Measurements from ENCODE around the gene DAB2.

The DAB2 gene

DNA sequence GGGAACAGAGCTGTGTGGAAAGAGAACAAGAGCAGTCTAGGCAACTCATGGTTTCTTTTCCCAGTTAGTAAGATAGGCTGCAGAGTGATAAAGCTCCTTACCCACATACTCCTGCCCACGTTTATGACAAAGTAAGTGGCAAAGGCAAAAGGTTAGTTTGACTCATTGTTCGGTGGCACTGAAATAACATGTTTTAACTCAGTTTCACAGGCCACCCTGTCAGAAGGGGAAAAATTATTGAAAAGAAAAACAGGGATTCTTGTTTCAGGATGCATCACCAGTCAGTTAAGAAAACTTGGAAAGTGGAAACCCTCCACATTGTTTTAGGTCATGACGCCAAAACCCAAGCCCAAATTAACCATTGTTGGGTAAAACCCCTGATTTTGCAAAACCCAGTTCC is 22.3 kb upstream of the DAB2 start:
- DNase-seq = no peak

DNA sequence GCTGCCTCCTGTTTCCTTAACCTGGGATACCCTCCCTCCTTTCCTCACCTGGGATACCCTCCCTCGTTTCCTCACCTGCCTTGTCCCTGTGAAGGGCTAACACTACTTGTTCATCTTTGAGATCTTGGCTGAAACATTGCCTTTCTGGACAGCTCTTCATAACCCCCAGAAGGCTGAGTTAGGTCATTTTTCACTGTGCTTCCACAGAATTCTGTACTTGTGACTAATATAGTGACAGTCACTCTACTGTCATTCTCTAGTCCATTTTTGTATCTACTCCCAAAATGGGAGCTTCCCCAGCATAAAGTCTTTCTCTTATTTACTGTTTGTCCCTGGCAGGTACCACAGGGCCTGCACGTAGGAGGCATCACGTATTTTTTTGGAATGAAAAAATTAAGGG is 21.5 kb upstream of the DAB2 start:
- DNase-seq = no peak

DNA sequence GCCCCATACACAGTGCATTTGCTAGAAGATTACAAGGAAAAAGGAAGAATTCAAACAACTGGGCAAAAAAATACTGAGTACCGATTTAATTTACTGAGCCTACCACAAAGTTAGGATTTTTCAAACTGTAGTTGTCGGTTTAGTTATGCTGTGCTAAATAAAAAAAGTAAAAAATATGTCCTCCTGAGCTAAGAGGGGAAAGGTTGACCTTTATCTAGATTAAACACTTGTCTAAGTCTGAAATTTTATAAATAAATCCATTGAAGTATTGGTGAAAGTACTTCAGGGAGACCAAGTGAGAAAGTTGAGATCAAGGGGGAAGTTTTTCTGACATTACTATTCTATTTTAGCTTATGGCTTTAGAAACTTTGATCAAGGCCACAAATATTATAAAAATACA is 19.1 kb upstream of the DAB2 start:
- no peak for DNase-seq

DNA sequence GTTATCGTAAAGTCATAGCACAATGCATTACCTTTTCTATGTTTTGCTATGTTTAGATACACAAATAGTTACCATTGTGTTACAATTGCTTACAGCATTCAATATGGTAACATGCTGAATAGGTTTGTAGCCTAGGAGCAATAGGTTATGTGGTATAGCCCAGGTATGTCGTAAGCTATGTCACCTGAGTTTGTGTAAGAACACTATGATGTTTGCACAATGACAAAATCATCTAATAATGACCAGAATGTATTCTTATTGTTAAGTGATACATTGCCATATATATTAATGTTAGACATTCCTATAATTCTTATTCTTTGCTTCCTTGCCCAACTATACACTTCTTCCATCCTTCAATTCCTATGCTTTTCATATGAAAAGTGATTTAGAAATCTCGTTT is 18.2 kb upstream of the DAB2 start:
- DNase-seq = no peak

DNA sequence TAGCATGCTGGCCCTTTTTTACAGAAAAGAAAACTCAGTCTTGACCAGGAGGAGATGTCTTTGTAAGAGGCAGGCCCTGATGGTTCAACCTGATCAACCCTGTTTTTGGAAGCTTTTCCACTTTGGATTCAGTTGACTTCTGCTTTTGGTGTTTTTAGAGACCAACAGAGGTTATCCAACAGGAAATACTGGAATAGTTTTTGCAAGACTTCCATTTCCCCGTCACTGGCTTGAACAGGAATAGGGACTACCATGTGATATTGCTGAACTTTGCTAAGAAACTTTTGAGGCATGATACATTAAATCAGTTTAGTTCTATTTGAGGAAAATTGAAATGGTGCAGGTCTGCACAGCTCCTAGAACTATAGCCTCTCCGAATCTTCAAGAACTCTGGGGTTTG is 17.1 kb upstream of the DAB2 start:
- DNase-seq = no peak

DNA sequence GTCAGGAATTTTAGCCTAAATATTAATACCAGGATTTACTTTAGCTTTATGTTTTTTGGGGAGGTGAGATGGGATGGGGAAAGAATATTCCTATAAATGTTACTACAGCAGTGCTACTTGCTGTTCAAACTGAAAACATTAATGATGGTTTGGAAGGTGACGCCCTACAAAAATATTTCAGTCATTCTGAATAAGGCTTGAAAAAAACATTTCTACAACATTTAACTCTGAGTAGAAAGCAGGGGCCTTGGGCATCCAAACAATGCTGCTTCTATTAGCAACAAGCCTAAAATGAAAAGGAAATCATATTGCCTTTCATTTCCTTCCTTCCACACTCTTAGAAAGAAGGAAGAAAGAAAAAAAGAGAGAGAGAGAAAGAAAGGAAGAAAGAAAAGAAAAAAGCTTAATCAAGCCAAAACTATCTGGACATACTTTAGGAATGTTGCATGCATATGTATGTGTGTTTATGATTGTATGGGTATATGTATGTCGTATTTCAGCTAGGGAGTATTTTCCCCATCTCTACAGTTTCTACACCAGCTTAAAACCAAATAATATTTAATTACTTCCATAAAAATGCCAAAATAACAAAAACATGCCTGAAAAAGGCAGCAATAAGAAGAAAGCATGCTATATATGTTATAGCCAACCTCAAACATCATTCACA is 16.3 kb upstream of the DAB2 start:
- DNase-seq = no peak

DNA sequence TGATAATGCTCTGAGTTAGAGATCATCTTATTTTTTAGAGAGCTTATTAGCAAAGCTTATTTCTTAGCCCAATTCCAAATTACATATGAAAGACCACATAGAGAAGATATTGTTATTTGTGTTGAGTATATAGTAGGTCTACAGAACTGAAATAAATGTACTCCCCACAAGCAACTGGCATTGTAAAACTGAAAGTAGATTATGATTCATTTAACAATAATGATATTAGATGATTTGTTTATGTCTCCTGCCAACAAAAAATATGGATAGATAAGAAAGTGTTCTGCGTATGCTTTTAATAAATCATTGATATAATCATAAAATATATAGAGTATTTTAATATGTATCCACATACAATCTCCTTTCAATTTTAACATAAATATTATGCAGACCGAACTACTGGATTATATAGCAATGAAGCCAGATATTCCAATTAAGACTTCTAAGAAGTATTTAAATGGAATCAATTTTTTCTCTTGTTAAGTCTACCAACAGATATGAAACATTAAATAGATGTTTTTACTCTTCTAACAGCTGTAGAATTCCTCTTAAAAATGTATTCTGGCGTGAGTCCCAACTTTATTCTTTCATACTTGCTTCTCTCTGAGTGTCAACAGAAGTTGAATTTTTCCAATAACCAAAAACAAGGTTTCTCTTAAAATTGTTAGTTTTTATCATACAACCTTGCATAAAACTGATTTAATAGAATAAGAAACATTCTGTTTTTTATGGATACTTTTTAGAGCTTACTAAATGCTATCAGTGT is 15.6 kb upstream of the DAB2 start:
- no peak for DNase-seq

DNA sequence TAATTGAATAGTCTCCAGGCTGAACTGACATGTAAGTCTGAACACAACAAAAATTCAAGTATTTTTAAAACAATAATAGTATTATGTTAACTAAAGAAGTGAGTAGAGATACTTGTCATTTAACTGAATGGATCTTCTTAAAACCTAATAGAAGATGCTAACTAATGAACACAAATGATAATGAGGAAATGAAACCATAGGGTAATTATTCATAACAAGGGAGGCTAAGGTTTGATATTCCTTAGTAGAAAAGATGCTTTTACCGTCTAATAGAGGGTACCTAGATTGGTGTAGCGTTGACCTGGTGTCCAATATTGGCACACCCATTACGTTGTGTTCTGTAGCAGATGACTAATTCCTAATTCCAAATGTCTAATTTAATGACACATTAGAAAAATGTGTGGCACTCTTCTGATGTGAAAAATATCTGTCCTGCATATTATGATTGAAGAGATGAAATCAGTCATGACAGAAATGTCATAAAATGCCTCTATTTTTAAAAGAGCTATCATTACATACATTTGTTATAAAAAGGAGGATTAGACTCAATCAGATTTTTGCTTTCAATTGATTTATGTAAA is 14.9 kb upstream of the DAB2 start:
- DNase-seq = no peak

DNA sequence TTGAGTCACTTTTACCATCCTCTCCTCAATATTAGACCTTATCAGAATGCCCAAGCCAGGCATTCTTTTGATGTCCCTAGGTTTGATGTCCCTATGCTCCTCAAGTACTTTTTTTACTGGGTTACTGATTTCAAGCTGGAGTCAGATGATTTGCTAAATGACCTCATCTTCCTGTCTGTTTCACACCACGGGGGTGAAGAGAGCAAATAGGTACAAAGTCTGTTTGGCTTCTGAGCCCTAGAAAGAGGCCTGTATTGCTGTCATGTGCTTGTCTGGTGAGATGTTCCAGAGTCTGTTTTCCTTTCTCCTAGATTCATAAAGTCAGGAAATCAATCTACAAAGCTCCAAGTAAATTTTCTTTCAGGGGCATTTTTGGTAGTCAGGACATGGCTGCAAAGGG is 12.7 kb upstream of the DAB2 start:
- no peak for DNase-seq

DNA sequence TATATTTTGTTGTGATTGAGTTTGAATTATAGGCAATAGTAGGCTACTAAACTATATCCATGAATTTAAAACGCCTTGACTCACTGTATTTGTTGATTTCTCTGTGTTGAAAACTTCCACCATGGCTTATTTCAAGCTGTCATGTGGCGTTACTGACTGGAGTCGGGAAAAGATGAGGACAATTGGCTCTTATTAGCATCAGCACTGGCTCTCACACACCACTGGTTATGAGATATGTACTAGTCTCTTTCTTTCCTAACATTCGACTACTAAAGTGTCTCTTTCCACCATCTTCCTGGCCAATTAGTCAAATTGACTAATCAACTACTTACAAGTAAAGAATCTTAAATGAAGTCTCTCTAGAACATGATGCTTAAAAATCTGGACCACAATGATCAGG is 9.1 kb upstream of the DAB2 start:
- no peak for DNase-seq

DNA sequence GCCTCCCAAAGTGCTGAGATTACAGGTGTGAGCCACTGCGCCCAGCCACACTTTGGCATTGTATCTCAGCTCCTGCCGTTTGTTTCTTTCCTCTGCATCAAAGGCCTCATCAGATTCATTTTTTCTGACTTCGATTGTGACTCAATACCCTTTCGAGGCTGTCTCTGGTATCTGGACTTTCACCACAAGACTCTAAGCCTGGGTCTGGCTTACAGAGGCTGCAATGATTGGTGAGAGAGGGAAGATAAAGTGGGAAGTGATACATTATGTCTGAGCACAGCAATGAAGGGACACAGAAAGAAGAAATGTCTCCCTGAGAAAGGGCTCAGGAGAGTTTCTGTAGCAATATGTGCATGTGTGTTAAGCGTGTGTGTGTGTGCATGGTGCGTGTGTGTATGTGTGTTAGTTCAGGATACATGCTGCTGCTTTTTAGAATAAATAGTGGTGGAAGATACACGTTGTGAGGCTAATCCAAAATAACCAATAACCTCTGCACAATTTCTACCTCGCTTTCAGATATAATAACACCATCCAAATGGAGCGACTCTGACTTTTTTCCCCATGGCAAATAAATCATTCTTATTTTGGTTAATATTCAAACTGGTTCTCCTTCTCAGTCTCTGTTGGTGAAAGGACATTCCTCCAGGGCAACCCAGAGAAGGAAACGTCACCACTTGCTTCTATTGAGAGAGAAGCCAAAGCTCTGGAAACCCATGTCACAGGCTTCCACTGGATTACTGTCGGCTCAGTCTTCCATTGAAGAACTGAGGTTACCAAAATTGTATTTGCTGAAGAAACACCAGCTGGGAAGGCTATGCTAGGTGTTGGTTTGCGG is 8.1 kb upstream of the DAB2 start:
- DNase-seq = no peak

DNA sequence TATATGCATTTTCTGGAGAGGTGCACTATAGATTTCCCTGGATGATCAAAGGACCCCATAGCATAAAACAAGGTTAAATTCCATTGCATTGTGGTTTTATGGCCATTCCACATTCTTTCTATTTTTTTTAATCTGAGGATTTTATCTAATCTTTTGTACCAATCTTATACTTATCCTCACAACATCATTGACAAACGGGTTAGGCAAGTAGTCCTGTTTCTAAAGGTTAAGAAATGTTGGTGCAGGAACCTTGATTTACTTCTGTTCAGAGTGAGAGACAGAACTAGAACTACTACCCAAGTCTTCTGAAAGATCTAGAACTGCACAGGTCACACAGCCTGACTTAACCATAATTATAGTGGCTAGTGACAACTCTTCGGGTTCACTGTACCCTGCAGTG is 5.7 kb upstream of the DAB2 start:
- no peak for DNase-seq

DNA sequence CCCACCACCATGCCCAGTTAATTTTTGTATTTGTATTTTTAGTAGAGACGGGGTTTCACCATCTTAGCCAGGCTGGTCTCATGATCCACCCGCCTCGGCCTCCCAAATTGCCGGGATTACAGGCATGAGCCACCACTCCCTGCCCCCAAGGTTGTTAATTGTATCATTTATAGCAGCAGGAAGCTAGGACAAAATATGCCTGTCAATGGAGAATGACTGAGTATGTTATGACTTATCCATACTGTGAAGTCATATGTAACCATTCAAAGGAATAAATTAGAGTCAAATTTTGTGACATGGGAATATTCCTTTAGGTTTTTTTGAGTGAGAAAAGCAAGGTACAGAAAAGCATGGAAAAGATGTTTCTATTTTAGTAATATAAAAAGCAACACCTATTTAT is 3.9 kb upstream of the DAB2 start:
- no peak for DNase-seq

DNA sequence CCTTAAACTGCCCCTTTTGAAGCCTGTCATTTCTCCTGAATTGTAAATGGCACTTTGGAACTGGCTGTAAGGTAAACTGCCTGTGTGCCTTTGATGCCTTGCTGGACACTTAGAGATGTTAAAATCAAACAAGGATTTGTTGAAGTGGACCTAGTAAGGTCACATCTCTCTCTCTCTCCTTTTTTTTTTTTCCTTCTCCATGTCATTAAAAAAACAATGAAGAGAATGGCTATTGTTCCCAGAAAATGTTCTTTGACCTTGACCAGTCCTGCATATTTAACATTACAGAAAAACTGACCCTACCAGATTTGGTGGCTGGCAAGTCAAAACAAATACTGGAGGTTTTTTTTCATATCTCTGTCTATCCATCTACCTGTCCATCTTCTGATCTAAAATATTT is 2.9 kb upstream of the DAB2 start:
- DNase-seq = no peak

DNA sequence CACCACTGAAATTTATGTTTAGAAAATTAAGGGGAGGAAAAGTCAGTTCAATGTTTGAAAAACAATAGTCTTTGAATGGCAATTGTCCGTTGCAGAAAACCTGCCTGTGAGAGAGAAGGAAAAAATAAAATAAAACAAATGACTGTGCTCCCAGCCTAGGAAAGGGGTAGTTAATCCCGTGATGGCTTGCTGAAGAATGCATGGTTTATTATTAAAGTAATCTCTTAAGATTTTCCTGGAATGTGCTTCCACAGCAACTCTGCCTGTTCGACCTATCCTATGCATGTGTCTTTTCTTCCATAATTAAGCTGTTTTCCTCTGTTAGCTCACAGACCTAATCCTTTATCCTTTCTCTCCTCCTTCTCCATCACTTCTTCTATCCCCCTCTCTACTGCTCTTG is 2.4 kb upstream of the DAB2 start:
- no peak for DNase-seq

DNA sequence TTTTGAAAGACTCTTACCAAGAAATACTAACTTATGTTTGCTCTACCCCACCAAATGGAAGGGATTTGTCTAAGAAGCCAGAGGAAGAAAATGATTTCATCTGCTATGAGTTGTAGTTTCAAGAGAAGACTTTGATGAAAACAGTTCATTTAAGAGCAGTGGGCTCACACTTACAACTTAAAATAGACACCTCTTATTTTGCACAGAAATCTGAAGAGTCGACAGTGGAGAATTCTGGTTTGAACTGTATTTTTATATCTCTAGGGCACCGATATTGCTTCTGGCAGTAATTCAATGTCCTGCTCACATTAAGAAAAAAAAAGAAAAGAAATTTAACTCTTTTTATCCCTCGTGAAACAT is 1.9 kb upstream of the DAB2 start:
- no peak for DNase-seq

DNA sequence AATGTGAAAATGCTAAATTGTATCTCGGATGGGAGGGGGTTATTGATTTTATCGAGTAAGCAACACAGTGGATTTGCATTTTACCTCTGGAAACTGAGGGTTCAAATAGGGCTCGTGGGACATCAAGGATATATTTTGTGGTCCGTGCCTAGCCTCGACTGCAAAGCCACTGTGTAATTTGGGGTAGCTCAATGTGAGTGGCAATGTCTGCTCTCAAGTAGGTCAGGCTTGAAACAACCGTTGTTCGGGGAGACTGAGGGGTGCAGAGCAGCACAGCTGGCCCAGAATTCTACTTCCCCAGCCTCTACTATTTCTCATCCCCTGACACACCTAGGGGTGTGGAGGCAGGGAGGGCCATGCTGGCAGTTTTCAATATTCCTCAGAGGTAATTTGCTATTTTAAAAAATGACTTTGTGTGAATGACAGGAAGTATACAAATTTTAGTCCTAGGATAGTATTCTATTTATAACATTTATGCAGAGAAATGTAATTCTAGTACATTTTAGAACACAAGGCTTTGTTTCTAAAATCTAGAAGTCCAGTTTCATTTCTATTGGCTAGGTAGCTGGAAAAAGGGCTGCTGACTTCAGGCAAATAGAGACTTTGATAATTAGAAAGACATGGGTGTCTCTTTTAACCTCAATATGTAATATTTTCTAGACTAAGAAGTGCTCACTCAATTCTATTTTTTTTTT is 1.4 kb upstream of the DAB2 start:
- DNase-seq = no peak

DNA sequence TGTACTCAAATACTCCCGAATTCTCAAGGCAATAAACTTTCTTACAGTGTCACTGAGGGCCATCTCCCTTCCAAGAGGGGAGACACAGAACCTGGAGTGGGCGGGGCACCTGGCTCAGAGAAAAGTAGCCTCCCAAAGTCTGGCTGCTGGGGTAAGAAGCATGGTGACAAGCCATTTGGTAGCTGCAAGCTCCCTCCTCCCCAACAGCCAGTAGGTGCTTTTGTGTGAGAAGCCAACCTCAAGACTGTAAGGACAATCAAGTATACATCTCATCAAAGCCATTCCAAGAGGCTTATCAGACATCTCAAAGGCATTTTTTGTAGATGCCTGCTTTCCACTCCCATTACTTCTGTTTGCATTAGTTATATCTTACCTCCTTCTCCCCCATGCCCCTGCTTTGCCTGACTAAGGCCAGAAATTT is 1.4 kb downstream of the DAB2 start:
- no peak for DNase-seq

DNA sequence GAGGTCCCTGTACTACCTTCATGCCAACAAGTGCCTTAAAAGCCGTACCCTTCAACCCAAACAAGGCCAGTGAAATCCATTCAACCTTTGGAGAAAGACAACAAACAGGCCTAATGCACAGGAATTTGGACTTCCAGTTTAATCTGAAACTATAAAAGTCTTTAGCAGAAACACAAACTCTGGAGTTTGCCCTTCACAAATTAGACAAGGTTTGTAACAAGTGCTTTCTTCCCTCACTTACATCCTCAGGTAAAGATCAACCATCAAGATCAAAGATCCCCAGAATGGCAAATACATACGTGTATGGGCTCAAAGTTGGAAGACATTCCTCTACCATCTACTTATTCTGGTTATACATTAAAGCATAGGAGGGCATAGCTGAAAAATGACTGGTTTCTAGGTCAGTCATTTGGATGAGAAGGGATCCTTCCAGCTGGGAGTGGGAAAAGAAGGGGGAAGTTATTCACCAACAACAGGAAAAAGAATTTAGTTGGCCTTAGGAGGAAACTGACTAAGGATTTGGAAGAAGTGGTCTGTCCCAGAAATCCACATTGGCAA is 2.0 kb downstream of the DAB2 start:
- DNase-seq = no peak

DNA sequence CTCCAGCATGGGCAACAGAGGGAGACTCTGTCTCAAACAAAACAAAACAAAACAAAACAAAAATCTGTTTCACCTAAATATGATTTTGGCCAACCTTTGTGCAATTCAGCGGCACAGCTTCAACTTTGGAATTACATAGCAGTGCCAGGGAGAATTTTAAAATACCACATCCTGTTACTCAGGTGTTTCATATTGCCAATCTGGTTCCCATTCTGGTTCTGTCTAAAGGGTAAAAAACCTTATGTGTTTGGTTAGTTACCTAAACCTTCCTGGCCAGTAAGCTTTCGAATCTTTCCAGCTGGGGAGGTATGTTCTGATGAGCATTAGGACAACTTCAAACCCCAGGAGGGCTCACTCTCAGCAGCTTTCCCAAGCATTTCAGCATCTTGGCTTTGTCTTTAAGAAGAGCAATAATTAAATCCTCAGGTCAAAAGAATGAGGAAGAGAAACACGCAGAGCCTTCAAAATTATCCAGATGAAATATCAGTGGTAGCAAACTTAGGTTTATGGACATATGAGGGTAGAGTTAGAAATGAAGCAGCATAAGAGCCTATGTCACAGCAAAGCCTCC is 2.7 kb downstream of the DAB2 start:
- DNase-seq = no peak

DNA sequence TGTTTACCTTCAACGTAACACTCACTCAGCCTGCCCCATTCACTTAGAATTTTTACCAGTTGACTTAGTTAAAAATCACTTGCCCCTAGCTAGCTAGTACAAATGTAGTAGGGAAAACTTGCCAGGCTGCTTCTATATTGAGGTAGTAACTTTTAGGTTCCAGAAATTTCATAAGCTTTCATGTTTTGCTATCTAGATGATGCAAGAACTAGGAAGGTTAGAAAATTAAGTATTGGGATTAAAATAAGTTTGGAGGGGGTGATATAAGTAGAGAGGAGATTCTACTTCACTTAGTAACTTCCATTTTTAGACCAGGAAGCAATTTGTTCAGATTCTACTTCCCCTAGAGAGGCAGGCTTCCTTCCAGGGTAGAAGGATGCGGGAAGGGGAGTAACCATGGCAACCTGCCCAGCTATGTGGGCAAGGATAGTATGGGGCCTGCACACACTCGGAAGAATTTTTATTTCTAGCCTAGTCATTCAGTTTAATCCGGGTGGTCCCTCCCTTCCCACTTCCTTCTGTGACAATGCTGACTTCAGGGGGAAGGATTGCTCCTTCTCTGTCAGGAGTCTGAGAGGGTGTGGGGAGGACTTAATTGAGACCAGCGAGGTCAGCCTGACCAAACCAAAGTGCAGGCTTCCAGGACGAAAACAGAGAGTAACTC is 4.2 kb downstream of the DAB2 start:
- DNase-seq = no peak

DNA sequence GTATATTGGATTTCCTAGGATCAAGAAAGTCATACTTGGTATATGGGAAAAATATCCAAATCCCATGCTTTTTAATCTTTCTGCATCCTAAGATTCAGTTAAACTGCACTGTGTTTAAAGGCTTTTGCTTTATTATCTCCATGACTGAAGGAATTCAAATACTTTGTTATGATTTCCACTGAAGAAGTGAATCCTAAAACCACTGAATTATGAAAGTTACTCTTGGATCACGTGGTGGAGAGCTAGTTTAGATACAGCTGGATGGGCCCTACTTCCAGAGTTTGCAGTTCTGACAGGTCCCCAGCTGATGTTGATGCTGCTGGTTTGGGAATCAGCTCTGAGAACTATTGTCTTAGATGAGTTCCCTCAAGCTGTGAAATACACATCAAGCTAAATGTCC is 5.0 kb downstream of the DAB2 start:
- no peak for DNase-seq

All from NCI-H1417 (cell line).